GM06990 (cell line): Measurements from ENCODE around the gene ZFR.
A peak's percentile ranks its signal among the peaks of the same experiment; 100 is the strongest.

ENCODE experiments used
- DNase-seq: peaks from one replicate; pipeline ENCODE4 v3.0.0-alpha.2; 2011; ENCODE audit not compliant: insufficient read length; ENCODE audit errors: extremely low read depth
- H3K27me3 ChIP-seq: replicated peaks from 2 replicates; pipeline ENCODE4 v1.6.0; 2011; ENCODE audit warnings: low read length; ENCODE audit not compliant: control insufficient read depth, insufficient read depth
- H3K36me3 ChIP-seq: 2 replicates; pipeline ENCODE4 v1.5.1; 2011; ENCODE audit warnings: low read length; ENCODE audit not compliant: control insufficient read depth, insufficient read depth
- H3K4me3 ChIP-seq: replicated peaks from 2 replicates; pipeline ENCODE4 v1.5.1; 2011; ENCODE audit warnings: low read depth, mild to moderate bottlenecking, control low read depth, low read length
- TF ChIP-seq, protein P1 (sequence below): IDR thresholded peaks from 2 replicates; pipeline ENCODE4 v1.5.1; 2011; ENCODE audit warnings: low read length, control low read depth, mild to moderate bottlenecking, inconsistent platforms; ENCODE audit not compliant: insufficient read depth, poor library complexity, severe bottlenecking

Gene ZFR

DNA sequence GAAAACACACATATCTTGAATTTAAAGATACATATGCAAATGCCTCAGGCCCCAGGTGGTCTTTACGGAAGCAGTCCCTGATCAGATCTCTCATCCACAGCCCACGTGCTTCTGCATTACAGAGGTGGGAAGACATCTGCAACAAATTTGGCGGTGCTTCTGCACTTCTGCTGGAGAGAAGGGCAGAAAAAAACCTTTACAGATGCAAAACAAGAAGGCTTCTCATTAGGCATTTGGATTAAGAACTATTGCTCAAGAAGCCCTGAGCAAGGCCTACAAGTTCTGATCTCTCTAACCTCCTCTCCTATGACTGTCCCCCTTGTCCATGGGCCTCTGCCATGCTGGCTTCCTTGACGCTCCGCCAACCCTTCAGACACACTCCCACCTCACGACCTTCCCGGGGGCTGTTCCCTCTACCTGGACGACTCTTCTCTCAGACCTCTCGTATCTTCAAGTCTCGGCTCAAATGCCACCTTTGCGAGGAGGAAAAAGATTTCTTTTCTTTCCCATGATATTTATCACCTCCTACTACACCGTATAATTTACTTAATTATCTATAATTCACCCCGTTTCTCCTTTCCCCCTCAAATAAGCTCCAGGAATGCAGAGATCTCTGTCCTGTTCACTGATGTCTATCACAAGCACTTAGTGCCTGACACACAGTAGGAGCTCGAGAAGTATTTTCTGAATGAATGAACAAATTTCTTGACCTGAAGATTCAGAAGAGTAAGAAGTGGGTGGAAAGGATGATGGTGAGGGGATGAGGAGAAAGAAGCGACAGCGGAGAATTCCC is 132.9 kb downstream of the ZFR start:
- H3K27me3 ChIP-seq = no peaks in the 10 kb centered on the region
- H3K36me3 ChIP-seq = no peaks in the 10 kb centered on the region
- TF ChIP-seq, protein P1, sequence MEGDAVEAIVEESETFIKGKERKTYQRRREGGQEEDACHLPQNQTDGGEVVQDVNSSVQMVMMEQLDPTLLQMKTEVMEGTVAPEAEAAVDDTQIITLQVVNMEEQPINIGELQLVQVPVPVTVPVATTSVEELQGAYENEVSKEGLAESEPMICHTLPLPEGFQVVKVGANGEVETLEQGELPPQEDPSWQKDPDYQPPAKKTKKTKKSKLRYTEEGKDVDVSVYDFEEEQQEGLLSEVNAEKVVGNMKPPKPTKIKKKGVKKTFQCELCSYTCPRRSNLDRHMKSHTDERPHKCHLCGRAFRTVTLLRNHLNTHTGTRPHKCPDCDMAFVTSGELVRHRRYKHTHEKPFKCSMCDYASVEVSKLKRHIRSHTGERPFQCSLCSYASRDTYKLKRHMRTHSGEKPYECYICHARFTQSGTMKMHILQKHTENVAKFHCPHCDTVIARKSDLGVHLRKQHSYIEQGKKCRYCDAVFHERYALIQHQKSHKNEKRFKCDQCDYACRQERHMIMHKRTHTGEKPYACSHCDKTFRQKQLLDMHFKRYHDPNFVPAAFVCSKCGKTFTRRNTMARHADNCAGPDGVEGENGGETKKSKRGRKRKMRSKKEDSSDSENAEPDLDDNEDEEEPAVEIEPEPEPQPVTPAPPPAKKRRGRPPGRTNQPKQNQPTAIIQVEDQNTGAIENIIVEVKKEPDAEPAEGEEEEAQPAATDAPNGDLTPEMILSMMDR = no peak
- DNase-seq = peak; percentile 48
- H3K4me3 ChIP-seq = peak overlapping the region; percentile 83

GRCh38 chr5:32309761-32310160 is 134.8 kb downstream of the ZFR start:
- Histone ChIP-seq H3K36me3 (no peaks in the 10 kb centered on the region), H3K4me3 (no peak overlapping the region), H3K27me3 (no peaks in the 10 kb centered on the region)
- TF ChIP-seq, protein P1 = no peak
- DNase-seq = no peak

DNA sequence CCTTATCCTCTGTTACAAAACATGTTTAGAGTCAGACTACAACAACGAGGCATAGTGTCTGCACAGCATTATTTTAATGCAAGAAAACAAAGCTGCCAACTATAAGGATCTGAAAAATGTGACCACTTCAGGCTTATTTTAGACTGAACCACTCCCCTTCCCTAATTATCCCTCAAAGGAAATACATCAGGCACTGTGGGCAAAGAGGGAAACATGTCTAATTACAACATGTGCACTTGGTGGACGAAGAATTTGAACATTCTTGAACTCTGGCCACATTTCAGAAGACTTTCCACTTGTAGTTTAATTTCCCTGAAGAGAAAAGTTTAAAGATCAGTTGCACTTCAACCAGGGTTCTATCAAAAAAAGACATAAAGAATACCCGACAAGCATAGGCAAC is 135.6 kb downstream of the ZFR start:
- Histone ChIP-seq H3K36me3 (no peaks in the 10 kb centered on the region), H3K27me3 (no peaks in the 10 kb centered on the region), H3K4me3 (no peak overlapping the region)
- TF ChIP-seq, protein P1 = no peak
- DNase-seq = no peak

DNA sequence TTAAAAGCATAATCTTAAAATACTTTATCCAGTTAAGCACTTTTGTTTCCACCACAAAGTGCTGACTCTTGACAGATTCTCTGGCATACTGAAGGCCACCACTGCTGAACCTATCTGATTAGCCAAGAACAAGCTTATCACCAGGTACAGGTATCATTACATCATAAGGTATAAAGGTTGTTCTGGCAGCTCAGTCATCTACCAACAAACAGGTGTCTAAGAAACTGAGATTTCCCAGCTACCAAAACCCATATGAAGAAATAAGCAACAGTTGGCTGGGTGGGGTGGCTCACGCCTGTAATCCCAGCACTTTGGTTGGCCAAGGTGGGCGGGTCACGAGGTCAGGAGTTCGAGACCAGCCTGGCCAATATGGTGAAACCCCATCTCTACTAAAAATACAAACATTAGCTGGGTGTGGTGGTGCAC is 136.8 kb downstream of the ZFR start:
- TF ChIP-seq, protein P1 = no peak
- Histone ChIP-seq H3K27me3 (no peaks in the 10 kb centered on the region), H3K36me3 (no peaks in the 10 kb centered on the region), H3K4me3 (no peak overlapping the region)
- no peak for DNase-seq

- TF ChIP-seq, protein P1 = no peak
- no peak overlapping the region for H3K4me3 ChIP-seq
- no peaks in the 10 kb centered on the region; the same call in 1 of the 2 replicates for H3K36me3 ChIP-seq
- H3K27me3 ChIP-seq = no peaks in the 10 kb centered on the region
- no peak for DNase-seq
Measured at GRCh38 chr5:32304622-32305021, 139.9 kb downstream of the ZFR start.
